ENCODE data around the gene GRHL3. TPM values are rescaled to one million over a fixed set of nuclear protein-coding genes. Genes with fewer than 3 reads are reported as not detected.
"Not testable (repeated sequence)": the region's sequence is repeated elsewhere in the genome, so short reads cannot be mapped to it uniquely, and the experiment has no call there.

GRHL3 gene
- total RNA-seq, result under 1 TPM in 1 of 2 experiments, not detected in 1; 0.10 TPM

GRCh38 chr1:24319312-24319863 is at the start of gene GRHL3:
TSS of gene GRHL3 (plus strand) at chr1:24319357. CDS start at chr1:24319552, 195 bp downstream.
- peaks cover 78% of the 10 kb centered on the region for H3K27me3 Mint-ChIP-seq
- no peak within 1 kb of the TSS for H3K27ac Mint-ChIP-seq
- CTCF ChIA-PET, result interaction anchor here (0.6 to 6.7 kb wide), 2 partner anchors 72 to 130 kb away, joined by 6 to 49 read pairs; no protein-coding TSS in a partner anchor
- H3K4me1 Mint-ChIP-seq, result peaks cover 41% of the 10 kb centered on the region
- no peaks in the 10 kb centered on the region for H3K36me3 Mint-ChIP-seq (ENCODE audit: low read depth)
- POLR2A ChIA-PET, result no interaction called here
- no peak for DNase-seq
- H3K9me3 Mint-ChIP-seq, result no peaks in the 10 kb centered on the region
- no peak within 1 kb of the TSS for H3K4me3 Mint-ChIP-seq

- DNase-seq, POLR2A ChIA-PET, CTCF ChIA-PET, H3K27ac Mint-ChIP-seq, H3K4me3 Mint-ChIP-seq: not testable (repeated sequence)
- H3K4me1 Mint-ChIP-seq, result peaks cover 16% of the 10 kb centered on the region
- peaks cover 12% of the 10 kb centered on the region for H3K36me3 Mint-ChIP-seq (ENCODE audit: low read depth)
- H3K27me3 Mint-ChIP-seq, result peaks cover 50% of the 10 kb centered on the region
- peaks cover 14% of the 10 kb centered on the region for H3K9me3 Mint-ChIP-seq
Observed at GRCh38 chr1:24274203-24275103, 44.7 kb upstream of the GRHL3 start.

- ChIA-PET POLR2A (no interaction called here), CTCF (no interaction called here)
- H3K4me1 Mint-ChIP-seq, result peaks cover 16% of the 10 kb centered on the region
- no peak overlapping the region for H3K4me3 Mint-ChIP-seq
- peaks cover 14% of the 10 kb centered on the region for H3K9me3 Mint-ChIP-seq
- H3K36me3 Mint-ChIP-seq (ENCODE audit: low read depth), result peaks cover 12% of the 10 kb centered on the region
- DNase-seq, result no peak
- H3K27ac Mint-ChIP-seq, result no peak overlapping the region
- H3K27me3 Mint-ChIP-seq, result peaks cover 49% of the 10 kb centered on the region
Observed at GRCh38 chr1:24275104-24275410, 44.1 kb upstream of the GRHL3 start.

GRCh38 chr1:24275510-24275909 is 43.6 kb upstream of the GRHL3 start:
- peaks cover 46% of the 10 kb centered on the region for H3K27me3 Mint-ChIP-seq
- no peak overlapping the region for H3K27ac Mint-ChIP-seq
- H3K4me3 Mint-ChIP-seq, result no peak overlapping the region
- DNase-seq, result no peak
- H3K9me3 Mint-ChIP-seq, result peaks cover 14% of the 10 kb centered on the region
- H3K36me3 Mint-ChIP-seq (ENCODE audit: low read depth), result peaks cover 12% of the 10 kb centered on the region
- ChIA-PET POLR2A (no interaction called here), CTCF (no interaction called here)
- H3K4me1 Mint-ChIP-seq, result peaks cover 16% of the 10 kb centered on the region

- H3K4me1 Mint-ChIP-seq, result peaks cover 16% of the 10 kb centered on the region
- no peak for DNase-seq
- peaks cover 7% of the 10 kb centered on the region for H3K36me3 Mint-ChIP-seq (ENCODE audit: low read depth)
- CTCF ChIA-PET, result interaction anchor here (0.5 kb wide), 1 partner anchor 422 kb away, joined by 3 read pairs; no protein-coding TSS in a partner anchor
- H3K27ac Mint-ChIP-seq, result no peak overlapping the region
- POLR2A ChIA-PET, result no interaction called here
- H3K27me3 Mint-ChIP-seq, result peaks cover 40% of the 10 kb centered on the region
- H3K9me3 Mint-ChIP-seq, result peaks cover 12% of the 10 kb centered on the region
- no peak overlapping the region for H3K4me3 Mint-ChIP-seq
Observed at GRCh38 chr1:24276791-24277190, 42.4 kb upstream of the GRHL3 start.

- ChIA-PET POLR2A (interaction anchor here (0.7 to 1.1 kb wide), 2 partner anchors 43 to 838 kb away, joined by 3 read pairs; no protein-coding TSS in a partner anchor), CTCF (interaction anchor here (1.2 kb wide), 1 partner anchor 79 kb away, joined by 4 read pairs; no protein-coding TSS in a partner anchor)
- H3K27me3 Mint-ChIP-seq, result peaks cover 32% of the 10 kb centered on the region
- peak overlapping the region; percentile 1 for H3K27ac Mint-ChIP-seq
- no peak for DNase-seq
- peaks cover 7% of the 10 kb centered on the region for H3K36me3 Mint-ChIP-seq (ENCODE audit: low read depth)
- H3K4me3 Mint-ChIP-seq, result peak overlapping the region; percentile 50
- H3K4me1 Mint-ChIP-seq, result peaks cover 16% of the 10 kb centered on the region
- H3K9me3 Mint-ChIP-seq, result peaks cover 8% of the 10 kb centered on the region
Observed at GRCh38 chr1:24277420-24278169, 41.6 kb upstream of the GRHL3 start.

- H3K4me1 Mint-ChIP-seq, result peaks cover 16% of the 10 kb centered on the region
- ChIA-PET CTCF (interaction anchor here (1.2 kb wide), 1 partner anchor 80 kb away, joined by 4 read pairs; no protein-coding TSS in a partner anchor), POLR2A (interaction anchor here (0.7 to 1.1 kb wide), 2 partner anchors 42 to 837 kb away, joined by 3 read pairs; no protein-coding TSS in a partner anchor)
- H3K27me3 Mint-ChIP-seq, result peaks cover 21% of the 10 kb centered on the region
- H3K36me3 Mint-ChIP-seq (ENCODE audit: low read depth), result peaks cover 3% of the 10 kb centered on the region
- H3K27ac Mint-ChIP-seq, result no peak overlapping the region
- DNase-seq, result no peak
- no peak overlapping the region for H3K4me3 Mint-ChIP-seq
- peaks cover 3% of the 10 kb centered on the region for H3K9me3 Mint-ChIP-seq
Observed at GRCh38 chr1:24278726-24279125, 40.4 kb upstream of the GRHL3 start.

GRCh38 chr1:24279590-24280232 is 39.4 kb upstream of the GRHL3 start:
- ChIA-PET POLR2A (no interaction called here), CTCF (no interaction called here)
- Mint-ChIP-seq H3K27me3 (peaks cover 16% of the 10 kb centered on the region), H3K36me3 (ENCODE audit: low read depth) (no peaks in the 10 kb centered on the region), H3K4me3 (no peak overlapping the region), H3K9me3 (no peaks in the 10 kb centered on the region), H3K27ac (no peak overlapping the region), H3K4me1 (peaks cover 16% of the 10 kb centered on the region)
- DNase-seq, result no peak

- ChIA-PET POLR2A (no interaction called here), CTCF (interaction anchor here (0.7 kb wide), 1 partner anchor 83 kb away, joined by 3 read pairs; no protein-coding TSS in a partner anchor)
- no peaks in the 10 kb centered on the region for H3K9me3 Mint-ChIP-seq
- H3K4me1 Mint-ChIP-seq, result peaks cover 16% of the 10 kb centered on the region
- DNase-seq, result no peak
- no peak overlapping the region for H3K4me3 Mint-ChIP-seq
- H3K27ac Mint-ChIP-seq, result no peak overlapping the region
- no peaks in the 10 kb centered on the region for H3K36me3 Mint-ChIP-seq (ENCODE audit: low read depth)
- peaks cover 10% of the 10 kb centered on the region for H3K27me3 Mint-ChIP-seq
Observed at GRCh38 chr1:24281591-24281990, 37.6 kb upstream of the GRHL3 start.

GRCh38 chr1:24282491-24282890 is 36.7 kb upstream of the GRHL3 start:
- no peak overlapping the region for H3K27ac Mint-ChIP-seq
- no peak for DNase-seq
- H3K36me3 Mint-ChIP-seq (ENCODE audit: low read depth), result no peaks in the 10 kb centered on the region
- H3K9me3 Mint-ChIP-seq, result no peaks in the 10 kb centered on the region
- H3K4me1 Mint-ChIP-seq, result peaks cover 7% of the 10 kb centered on the region
- ChIA-PET POLR2A (no interaction called here), CTCF (no interaction called here)
- peaks cover 10% of the 10 kb centered on the region for H3K27me3 Mint-ChIP-seq
- no peak overlapping the region for H3K4me3 Mint-ChIP-seq

- peaks cover under 1% of the 10 kb centered on the region for H3K4me1 Mint-ChIP-seq
- no peak overlapping the region for H3K27ac Mint-ChIP-seq
- ChIA-PET POLR2A (no interaction called here), CTCF (interaction anchor here (1.1 kb wide), 1 partner anchor 108 kb away, joined by 3 read pairs; no protein-coding TSS in a partner anchor)
- no peak for DNase-seq
- no peak overlapping the region for H3K4me3 Mint-ChIP-seq
- no peaks in the 10 kb centered on the region for H3K9me3 Mint-ChIP-seq
- H3K36me3 Mint-ChIP-seq (ENCODE audit: low read depth), result no peaks in the 10 kb centered on the region
- H3K27me3 Mint-ChIP-seq, result peaks cover 10% of the 10 kb centered on the region
Observed at GRCh38 chr1:24283326-24284155, 35.6 kb upstream of the GRHL3 start.

- no peak for DNase-seq
- Mint-ChIP-seq H3K4me3 (no peak overlapping the region), H3K27ac (no peak overlapping the region), H3K4me1 (no peaks in the 10 kb centered on the region), H3K9me3 (no peaks in the 10 kb centered on the region), H3K27me3 (peaks cover 10% of the 10 kb centered on the region), H3K36me3 (ENCODE audit: low read depth) (no peaks in the 10 kb centered on the region)
- CTCF ChIA-PET, result interaction anchor here (1.1 kb wide), 1 partner anchor 107 kb away, joined by 3 read pairs; no protein-coding TSS in a partner anchor
- POLR2A ChIA-PET, result no interaction called here
Observed at GRCh38 chr1:24284156-24284471, 35.0 kb upstream of the GRHL3 start.

Data from activated CD4-positive, alpha-beta memory T cell treated with anti-CD3 and anti-CD28 coated beads, Interleukin-2, amount 10 ng/mL, durations not matched to agents 7 days and 5 days (primary cell).